Testis (tissue), 2 donors: ENCODE results near the gene BCCIP.

Experiments
- CTCF ChIP-seq, 3 experiments: fragments of 450-650 bp in 2 of 3; fragments of 200-600 bp in 1 of 3; sonication (generic) in 1 of 3; IDR thresholded peaks; one replicate each; pipeline ENCODE4 v1.5.1; 2016 to 2019; ENCODE audit warnings: antibody characterized with exemption in 3 of 3, mild to moderate bottlenecking in 2 of 3, moderate library complexity in 1 of 3
- POLR2A ChIP-seq: fragments of 450-650 bp; IDR thresholded peaks from one replicate; pipeline ENCODE4 v1.6.1; 2017; ENCODE audit warnings: antibody characterized with exemption, mild to moderate bottlenecking, moderate library complexity

GRCh38 chr10:125774581-125775191 is 48.7 kb upstream of the BCCIP start:
- TF ChIP-seq POLR2A (no peak), CTCF (IDR thresholded peaks at IDR 0.05) (no peak)
